GM12892 (cell line): ENCODE data around the gene ADARB2.

Experiments used
- POLR2A ChIP-seq: IDR thresholded peaks from 2 replicates; pipeline ENCODE4 v1.6.1; 2011; ENCODE audit warnings: low read depth, low read length, control low read depth
- POLR2AphosphoS5 ChIP-seq: IDR thresholded peaks from 2 replicates; pipeline ENCODE4 v1.6.1; 2011; ENCODE audit warnings: low read depth, low read length, control low read depth
- TAF1 ChIP-seq: IDR thresholded peaks from 2 replicates; pipeline ENCODE4 v1.6.1; 2011; ENCODE audit warnings: low read depth, mild to moderate bottlenecking, control low read depth, low read length, borderline replicate concordance

GRCh38 chr10:1708746-1709145 lies 28.6 kb downstream of the ADARB2 start:
- no peak for TF ChIP-seq TAF1
- TF ChIP-seq POLR2A = no peak
- TF ChIP-seq POLR2AphosphoS5 = no peak
